Activated naive CD4-positive, alpha-beta T cell (primary cell): ENCODE data around the gene SMIM30.
"Not testable (repeated sequence)": the region's sequence is repeated elsewhere in the genome, so short reads cannot be mapped to it uniquely, and the experiment has no call there.

ENCODE experiments used
- DNase-seq, 4 experiments: peaks; one replicate each; lab custom pipeline; 2025; lab: John Stamatoyannopoulos, UW

Gene SMIM30

GRCh38 chr7:113118074-113118959 lies at the start of gene SMIM30:
SMIM30 (minus strand) TSS chr7:113118554; CDS start chr7:113117578, 976 bp downstream.
- DNase-seq: peak; percentile 62 to 84 (median 73)

GRCh38 chr7:113166176-113166575 lies 47.8 kb upstream of the SMIM30 start:
- not testable (repeated sequence) for DNase-seq

GRCh38 chr7:113161050-113161449 lies 42.7 kb upstream of the SMIM30 start:
- no peak for DNase-seq

GRCh38 chr7:113159746-113160339 lies 41.5 kb upstream of the SMIM30 start:
- DNase-seq: no peak

DNA sequence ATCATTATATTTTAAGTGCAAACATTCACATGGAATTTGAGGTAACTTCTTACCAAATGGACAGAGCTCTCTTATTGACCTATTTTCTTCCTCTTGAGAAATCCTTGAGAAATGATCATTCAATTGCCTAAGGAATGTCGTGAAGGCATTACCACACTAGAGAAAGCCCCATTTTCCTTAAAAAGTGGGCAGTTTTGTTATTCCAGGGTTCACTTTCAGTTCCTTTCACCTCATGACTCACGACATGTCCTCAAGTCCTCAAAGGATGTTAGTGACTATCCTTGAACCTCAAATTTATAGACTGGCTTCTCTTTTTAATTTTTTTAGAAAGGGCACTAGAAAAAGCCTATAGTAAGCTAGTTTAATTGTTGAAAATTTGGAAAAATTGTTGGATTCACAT lies 40.4 kb upstream of the SMIM30 start:
- DNase-seq: no peak

DNA sequence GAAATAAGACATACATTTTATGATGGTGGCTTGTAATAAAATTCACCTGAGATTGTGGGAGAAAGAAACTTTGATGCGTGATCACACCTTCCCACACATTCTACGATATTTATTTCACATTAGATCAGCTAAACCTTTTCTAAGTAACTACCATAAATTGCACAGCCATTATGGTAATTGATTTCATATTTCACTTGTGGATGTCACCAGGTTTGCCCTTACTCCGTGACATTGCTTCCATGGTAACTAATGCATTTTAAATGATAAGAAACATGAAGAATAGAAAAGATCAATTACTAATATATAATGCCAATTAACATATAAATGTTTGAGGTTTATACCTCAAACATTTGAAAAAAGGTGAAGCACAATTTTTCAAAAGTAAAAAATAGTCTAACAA lies 35.8 kb upstream of the SMIM30 start:
- DNase-seq: no peak

GRCh38 chr7:113144817-113145216 lies 26.5 kb upstream of the SMIM30 start:
- no peak for DNase-seq

- DNase-seq: no peak
Observed at GRCh38 chr7:113143486-113144257, 25.3 kb upstream of the SMIM30 start.

GRCh38 chr7:113142385-113143119 lies 24.2 kb upstream of the SMIM30 start:
- DNase-seq: no peak

DNA sequence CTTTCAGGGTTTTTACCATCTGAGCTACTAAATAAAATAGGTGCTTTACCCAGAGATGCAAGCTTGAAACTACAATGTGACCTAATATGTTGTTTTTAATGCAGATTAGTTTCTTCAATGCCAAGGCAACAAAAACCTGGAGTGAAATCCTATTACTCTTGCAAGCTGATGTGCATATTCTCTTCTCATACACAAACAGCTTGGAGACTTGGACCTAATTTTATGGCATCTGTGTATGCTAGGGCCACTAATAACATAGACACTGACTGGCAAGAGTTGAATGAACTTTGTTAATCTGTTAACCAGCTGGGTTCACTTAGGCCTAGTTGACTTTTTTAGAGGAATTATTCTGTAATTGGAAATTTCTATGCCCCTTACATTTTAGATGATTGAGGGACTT lies 23.4 kb upstream of the SMIM30 start:
- DNase-seq: no peak

GRCh38 chr7:113140956-113141355 lies 22.6 kb upstream of the SMIM30 start:
- DNase-seq: no peak

- DNase-seq: no peak
Observed at GRCh38 chr7:113137241-113137640, 18.9 kb upstream of the SMIM30 start.

- DNase-seq: no peak
Observed at GRCh38 chr7:113134025-113134424, 15.7 kb upstream of the SMIM30 start.

DNA sequence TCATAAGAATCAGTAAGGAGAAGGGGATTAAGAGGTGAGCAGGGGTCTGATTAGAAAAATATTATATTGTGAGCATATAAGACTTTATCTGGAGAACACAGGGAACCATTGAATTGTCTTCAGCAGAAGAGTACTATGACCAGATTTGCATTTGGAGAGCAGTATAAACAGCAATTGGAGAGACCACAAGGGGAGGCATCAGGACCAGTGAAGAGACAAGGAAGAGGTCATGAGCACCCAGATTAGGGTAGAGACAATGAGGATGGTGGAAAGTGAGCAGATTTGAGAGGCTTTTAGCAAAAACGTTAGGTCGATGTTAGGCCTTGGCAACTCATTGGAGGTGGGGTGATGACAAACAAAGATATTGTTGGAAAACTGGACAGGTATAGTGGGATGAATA lies 13.0 kb upstream of the SMIM30 start:
- no peak for DNase-seq

DNA sequence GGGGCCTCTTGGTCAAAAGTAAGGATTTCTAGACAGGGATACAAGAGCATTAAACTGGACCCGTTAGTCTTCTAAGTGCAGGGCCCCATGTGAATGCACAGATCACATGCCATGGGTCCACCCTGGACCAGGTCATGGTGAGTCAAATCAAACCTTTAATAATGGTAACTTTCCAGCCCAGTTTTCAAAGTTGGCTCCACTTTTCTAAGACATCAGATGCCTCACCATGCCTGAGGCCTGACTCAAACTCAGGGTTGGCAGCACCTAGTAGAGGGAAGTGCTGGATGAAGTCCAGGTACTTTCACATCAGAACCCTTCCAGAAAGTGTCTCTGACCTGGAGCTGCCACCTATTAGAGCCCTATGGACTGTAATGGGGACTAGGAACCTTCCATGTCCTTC lies 9.7 kb upstream of the SMIM30 start:
- DNase-seq: no peak

DNA sequence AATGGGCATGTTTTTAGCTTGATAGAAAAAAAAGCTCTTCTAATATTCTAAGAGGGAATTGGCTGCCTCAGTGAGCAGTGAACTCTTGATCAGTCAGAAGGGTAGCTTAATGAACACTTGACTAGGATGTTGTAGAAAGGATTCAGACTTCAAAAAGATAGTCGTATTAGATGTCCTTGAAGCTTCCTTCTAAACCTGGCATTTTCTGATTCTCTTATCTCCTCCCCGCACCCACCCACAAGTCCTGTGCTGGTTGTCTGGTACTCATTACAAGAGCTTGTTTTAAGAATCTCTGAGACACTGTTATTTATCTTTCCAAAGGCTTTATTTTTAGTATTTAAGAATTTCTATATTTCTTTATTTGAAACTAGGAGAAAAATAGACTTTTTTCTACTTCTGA lies 7.4 kb upstream of the SMIM30 start:
- no peak for DNase-seq

DNA sequence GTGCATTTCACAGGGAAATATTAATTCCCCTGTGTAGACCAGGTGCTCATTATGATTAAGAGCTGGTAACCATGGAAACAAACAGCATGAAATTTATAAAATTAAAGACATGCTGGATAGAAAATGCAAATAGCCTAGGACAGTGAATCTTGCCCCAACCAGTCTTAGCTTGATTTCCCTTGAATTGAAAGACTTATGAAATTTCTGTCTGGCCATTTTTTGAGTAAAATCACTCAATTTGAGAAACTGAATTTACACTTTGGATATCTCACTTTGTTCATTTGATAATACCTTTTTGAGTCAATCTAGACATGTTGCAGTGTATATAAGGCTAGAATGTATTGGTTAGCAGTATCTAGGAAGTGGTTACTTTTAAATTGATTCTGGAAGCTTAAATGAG lies 4.4 kb upstream of the SMIM30 start:
- no peak for DNase-seq

- DNase-seq: no peak
Observed at GRCh38 chr7:113120647-113121046, 2.3 kb upstream of the SMIM30 start.

DNA sequence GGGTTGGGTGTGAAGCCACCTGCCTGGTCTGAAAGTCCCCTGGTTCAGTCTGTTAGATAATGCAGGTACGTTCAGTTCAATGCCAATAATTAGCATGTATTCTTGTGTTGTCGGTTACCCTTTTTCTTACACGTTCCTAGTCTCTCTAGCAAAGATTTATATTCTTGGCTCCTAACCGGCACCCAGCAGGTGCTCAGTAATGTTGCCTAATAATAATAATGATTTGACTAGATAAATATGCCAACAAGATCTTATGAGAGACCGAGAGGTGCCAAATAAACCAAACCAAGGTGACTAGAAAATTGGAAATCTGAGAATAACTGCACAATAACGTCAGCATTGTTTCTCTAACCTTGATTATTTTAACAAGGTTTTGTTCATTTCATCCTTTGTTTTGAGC lies 1.1 kb upstream of the SMIM30 start:
- DNase-seq: no peak

- DNase-seq: not testable (repeated sequence)
Observed at GRCh38 chr7:113117374-113117774, 980 bp downstream of the SMIM30 start.

DNA sequence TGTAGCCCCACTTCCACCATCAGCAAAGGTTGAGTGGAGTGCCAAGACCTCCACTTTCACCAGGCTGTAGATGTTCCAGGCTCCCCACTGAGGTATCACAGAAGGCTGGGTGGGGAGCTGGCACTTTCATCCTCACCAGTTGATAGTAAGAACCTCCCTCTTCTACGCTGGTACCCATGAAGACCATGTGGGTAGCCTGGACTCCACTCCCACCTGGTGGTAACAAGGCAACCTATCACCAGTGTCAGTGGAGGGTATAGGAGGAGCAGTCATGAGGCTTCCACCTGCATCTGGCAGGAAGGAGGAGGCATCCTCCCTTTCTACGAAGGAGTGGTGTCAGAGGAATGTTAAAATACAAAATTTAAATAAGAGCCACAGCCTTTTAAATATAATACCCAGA lies 4.4 kb downstream of the SMIM30 start:
- no peak for DNase-seq

- no peak for DNase-seq
Observed at GRCh38 chr7:113109718-113110117, 8.6 kb downstream of the SMIM30 start.
